Measurements from ENCODE around the gene HPDL. TPM values are rescaled to one million over a fixed set of nuclear protein-coding genes. Genes with fewer than 3 reads are reported as not detected.

Gene HPDL
- total RNA-seq, 1 donor = 1.3 TPM

DNA sequence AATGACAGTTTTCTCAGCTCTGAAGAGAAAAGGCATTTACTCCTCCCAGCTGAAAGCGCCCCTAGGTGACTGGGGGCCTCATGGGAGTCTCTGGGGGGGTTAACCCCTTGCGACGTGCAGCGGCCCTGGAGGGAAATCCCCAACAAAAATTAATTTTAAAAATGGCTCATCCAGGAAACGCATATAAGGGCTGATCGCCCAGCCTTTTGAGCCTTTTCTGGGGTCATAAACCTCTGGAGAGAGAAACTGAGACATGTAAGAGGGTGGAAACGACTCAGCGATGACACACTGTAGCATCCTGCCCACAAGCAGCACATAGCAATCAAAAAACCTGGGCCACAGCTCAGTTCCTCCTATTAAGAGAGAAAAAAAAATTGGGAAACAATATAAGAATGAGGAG lies 20.4 kb upstream of the HPDL start:
- no peak for DNase-seq (ENCODE audit: low read depth)
- TF ChIP-seq, protein P1, sequence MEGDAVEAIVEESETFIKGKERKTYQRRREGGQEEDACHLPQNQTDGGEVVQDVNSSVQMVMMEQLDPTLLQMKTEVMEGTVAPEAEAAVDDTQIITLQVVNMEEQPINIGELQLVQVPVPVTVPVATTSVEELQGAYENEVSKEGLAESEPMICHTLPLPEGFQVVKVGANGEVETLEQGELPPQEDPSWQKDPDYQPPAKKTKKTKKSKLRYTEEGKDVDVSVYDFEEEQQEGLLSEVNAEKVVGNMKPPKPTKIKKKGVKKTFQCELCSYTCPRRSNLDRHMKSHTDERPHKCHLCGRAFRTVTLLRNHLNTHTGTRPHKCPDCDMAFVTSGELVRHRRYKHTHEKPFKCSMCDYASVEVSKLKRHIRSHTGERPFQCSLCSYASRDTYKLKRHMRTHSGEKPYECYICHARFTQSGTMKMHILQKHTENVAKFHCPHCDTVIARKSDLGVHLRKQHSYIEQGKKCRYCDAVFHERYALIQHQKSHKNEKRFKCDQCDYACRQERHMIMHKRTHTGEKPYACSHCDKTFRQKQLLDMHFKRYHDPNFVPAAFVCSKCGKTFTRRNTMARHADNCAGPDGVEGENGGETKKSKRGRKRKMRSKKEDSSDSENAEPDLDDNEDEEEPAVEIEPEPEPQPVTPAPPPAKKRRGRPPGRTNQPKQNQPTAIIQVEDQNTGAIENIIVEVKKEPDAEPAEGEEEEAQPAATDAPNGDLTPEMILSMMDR (IDR thresholded peaks at IDR 0.05; ENCODE audit: insufficient read depth, low read depth, low read length) = no peak
- no peak overlapping the region for H3K4me3 ChIP-seq (ENCODE audit: low read depth, low read length)

DNA sequence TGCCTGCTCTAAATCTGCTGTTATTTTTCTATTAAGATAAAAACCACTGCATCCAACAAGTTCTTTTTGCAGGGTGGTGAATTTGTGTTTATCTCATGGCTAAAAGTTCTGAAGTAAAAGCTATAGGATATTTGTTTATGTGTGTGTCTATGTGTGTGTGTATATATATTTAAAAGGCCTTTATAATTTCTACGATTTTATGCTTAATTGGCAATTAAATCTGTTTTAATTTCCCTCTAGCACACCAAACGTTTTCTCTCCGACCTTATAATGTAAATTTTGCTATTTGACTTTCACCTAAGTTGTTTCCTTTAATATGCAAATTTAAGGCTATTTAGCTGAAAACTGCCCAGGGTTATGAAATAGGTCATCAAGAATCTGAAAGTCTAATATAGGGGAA lies 19.8 kb upstream of the HPDL start:
- no peak overlapping the region for H3K4me3 ChIP-seq (ENCODE audit: low read depth, low read length)
- TF ChIP-seq, protein P1 (IDR thresholded peaks at IDR 0.05; ENCODE audit: insufficient read depth, low read depth, low read length) = no peak
- DNase-seq (ENCODE audit: low read depth) = no peak

DNA sequence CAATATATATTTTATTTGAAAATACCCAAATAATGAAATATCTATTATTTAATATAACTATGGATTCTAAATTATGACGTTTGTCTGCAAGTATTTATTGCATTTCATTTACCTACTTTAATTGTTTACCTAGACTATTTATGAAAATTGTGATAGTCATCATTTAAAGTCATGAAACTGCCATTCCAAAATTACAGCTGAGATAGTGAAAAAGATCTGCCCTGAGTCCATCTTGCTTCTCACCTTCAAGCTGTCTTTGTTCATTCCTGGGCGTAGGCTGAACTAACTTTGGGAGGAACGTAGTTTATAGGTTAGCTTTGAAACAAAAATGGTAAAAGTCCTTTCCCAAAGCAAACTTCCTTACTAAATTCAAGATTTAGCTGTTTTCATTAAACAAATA lies 12.4 kb upstream of the HPDL start:
- no peak for DNase-seq (ENCODE audit: low read depth)
- H3K4me3 ChIP-seq (ENCODE audit: low read depth, low read length) = no peak overlapping the region
- TF ChIP-seq, protein P1 (IDR thresholded peaks at IDR 0.05; ENCODE audit: insufficient read depth, low read depth, low read length) = no peak

DNA sequence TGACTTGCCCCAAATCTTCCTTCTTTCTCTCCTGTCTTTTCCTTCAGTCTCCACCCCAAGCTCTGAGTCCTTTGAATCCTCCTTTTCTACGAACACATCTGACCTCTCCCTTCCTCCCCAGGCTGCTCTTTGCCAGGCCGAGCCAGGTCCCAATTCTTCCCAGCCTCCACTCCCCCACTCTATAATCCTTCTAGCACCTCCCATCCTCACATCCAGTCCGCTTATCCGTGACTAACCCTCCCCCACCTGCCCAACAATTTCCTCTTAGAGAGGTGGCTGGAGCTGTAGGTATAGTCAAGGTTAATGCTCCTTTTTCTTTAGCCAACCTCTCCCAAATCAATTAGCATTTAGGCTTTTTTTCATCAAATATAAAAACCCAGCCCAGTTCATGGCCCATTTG lies 9.5 kb upstream of the HPDL start:
- no peak overlapping the region for H3K4me3 ChIP-seq (ENCODE audit: low read depth, low read length)
- no peak for DNase-seq (ENCODE audit: low read depth)
- TF ChIP-seq, protein P1 (IDR thresholded peaks at IDR 0.05; ENCODE audit: insufficient read depth, low read depth, low read length) = no peak

DNA sequence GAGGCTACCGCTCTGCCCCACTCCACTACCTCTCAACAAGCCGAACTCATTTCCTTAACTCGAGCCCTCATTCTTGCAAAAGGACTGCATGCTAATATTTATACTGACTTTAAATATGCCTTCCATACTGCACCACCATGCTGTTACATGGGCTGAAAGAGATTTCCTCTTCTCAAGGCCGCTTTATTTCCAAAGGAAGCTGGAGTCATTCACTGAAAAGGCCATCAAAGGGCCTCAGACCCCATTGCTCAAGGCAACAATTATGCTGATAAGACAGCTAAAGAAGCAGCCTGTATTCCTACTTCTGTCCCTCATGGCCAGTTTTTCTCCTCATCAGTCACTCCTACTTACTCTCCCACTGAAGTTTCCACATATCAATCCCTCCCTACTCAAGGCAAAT lies 6.9 kb upstream of the HPDL start:
- H3K4me3 ChIP-seq (ENCODE audit: low read depth, low read length) = no peak overlapping the region
- TF ChIP-seq, protein P1 (IDR thresholded peaks at IDR 0.05; ENCODE audit: insufficient read depth, low read depth, low read length) = no peak
- no peak for DNase-seq (ENCODE audit: low read depth)

DNA sequence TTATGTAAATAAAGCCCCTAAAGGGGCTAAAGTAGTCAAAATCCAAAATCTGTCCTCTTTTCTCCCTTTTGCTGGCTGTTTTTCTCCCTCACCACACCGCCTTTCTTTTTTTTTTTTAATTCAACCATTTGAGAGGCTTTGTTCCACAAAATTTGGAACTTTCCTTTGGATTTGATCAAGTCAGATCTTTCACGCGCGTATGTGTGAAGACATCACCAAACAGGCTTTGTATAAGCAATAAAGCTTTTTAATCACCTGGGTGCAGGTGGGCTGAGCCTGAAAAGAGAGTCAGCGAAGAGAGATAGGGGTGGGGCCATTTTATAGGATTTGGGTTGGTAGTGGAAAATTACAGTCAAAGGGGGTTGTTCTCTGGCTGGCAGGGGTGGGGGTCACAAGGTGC lies 5.3 kb upstream of the HPDL start:
- no peak overlapping the region for H3K4me3 ChIP-seq (ENCODE audit: low read depth, low read length)
- TF ChIP-seq, protein P1 (IDR thresholded peaks at IDR 0.05; ENCODE audit: insufficient read depth, low read depth, low read length) = no peak
- no peak for DNase-seq (ENCODE audit: low read depth)

DNA sequence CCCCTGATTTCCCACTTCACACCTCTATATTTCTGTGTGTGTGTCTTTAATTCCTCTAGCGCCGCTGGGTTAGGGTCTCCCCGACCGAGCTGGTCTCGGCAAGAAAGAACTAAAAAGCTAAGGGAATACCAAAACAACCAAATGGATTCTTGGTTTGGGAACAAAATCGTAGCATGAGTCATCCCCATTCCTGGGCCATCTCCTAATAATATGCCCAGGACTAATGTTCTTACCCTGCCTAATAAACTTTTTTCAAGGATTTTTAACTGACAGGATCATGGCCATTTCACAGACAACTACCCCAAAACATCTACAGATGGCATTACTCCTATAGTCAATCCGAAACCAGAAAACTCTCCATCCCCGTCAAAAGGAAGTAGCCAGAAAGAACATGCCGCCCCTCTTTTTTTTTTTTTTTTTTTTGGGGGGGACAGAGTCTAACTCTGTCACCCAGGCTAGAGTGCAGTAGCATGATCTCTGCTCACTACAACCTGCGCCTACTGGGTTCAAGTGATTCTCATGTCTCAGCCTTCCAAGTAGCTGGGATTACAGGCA lies 4.1 kb upstream of the HPDL start:
- no peak overlapping the region for H3K4me3 ChIP-seq (ENCODE audit: low read depth, low read length)
- TF ChIP-seq, protein P1 (IDR thresholded peaks at IDR 0.05; ENCODE audit: insufficient read depth, low read depth, low read length) = no peak
- no peak for DNase-seq (ENCODE audit: low read depth)

Measured in fibroblast of villous mesenchyme (primary cell).